Activated CD8-positive, alpha-beta memory T cell treated with anti-CD3 and anti-CD28 coated beads for 1 hour (primary cell): Measurements from ENCODE around the gene TOMM34.

ENCODE experiments used
- DNase-seq, 2 donors: peaks; one replicate each; pipeline ENCODE4 v3.0.0-alpha.2; 2020; ENCODE audit warnings: low read depth in 1 of 2; ENCODE audit errors: extremely low read depth in 1 of 2

The TOMM34 gene

GRCh38 chr20:44897133-44897532, 63.1 kb downstream of the TOMM34 start:
- DNase-seq: no peak

GRCh38 chr20:44896583-44896982, 63.6 kb downstream of the TOMM34 start:
- no peak for DNase-seq

- no peak for DNase-seq
Observed at GRCh38 chr20:44894959-44895358, 65.2 kb downstream of the TOMM34 start.
